K562 (cell line): ENCODE data around the gene MYO1B. TPM values are rescaled to one million over a fixed set of nuclear protein-coding genes. Genes with fewer than 3 reads are reported as not detected.

ENCODE experiments used
- GABPB1 ChIP-seq: sonication (generic); formaldehyde crosslinking; IDR thresholded peaks from 2 replicates; pipeline ENCODE4 v1.8.0; 2022; ENCODE audit warnings: mild to moderate bottlenecking, missing genetic modification reagents
- HEY1 ChIP-seq: fragments of 250-450 bp; sonication (Bioruptor Pico); IDR thresholded peaks from 2 replicates; pipeline ENCODE4 v1.5.0; 2020; ENCODE audit warnings: mild to moderate bottlenecking, moderate library complexity, borderline replicate concordance
- POLR3G ChIP-seq: IDR thresholded peaks from 2 replicates; pipeline ENCODE4 v1.6.1; 2011; ENCODE audit not compliant: insufficient read length, insufficient replicate concordance; ENCODE audit errors: extremely low read depth
- ZNF3 ChIP-seq: fragments of 250-450 bp; sonication (Bioruptor Pico); IDR thresholded peaks from 2 replicates; pipeline ENCODE4 v1.5.0; 2021; ENCODE audit warnings: mild to moderate bottlenecking, moderate library complexity
- polyA plus RNA-seq, 8 experiments: library from polyadenylated mRNA; depleted of rRNA in 4 of 8; stranded (reverse) in 5 of 8; unstranded in 3 of 8; fragments of >200 nt; fragmentation: Nextera tagmentation in 2 of 8; fragmentation: Illumina TruSeq in 1 of 8; extraction: Ambion mirVana in 2 of 8; extraction: Trizol in 1 of 8; gene quantifications; 2 replicates each; pipeline versions ENCODE4 v1.2.1 to v1.2.3, GENCODE V29; 2011 to 2014; ENCODE audit warnings: inconsistent platforms in 1 of 8, missing spikeins in 1 of 8
- total RNA-seq, 7 experiments: library from RNA; depleted of rRNA in 6 of 7; stranded (reverse); fragments of >200 nt in 6 of 7; fragmentation: Illumina TruSeq in 2 of 7; extraction: Trizol in 2 of 7; gene quantifications; 2 replicates each; pipeline versions ENCODE4 v1.2.1 to v1.2.3, GENCODE V29; 2011 to 2021; ENCODE audit warnings: low replicate concordance in 1 of 7
- TF ChIP-seq, protein P1 (sequence below), 2 experiments: fragments of 450-650 bp; IDR thresholded peaks; 2 replicates each; pipeline ENCODE4 v1.6.1; 2016; ENCODE audit warnings: mild to moderate bottlenecking in 2 of 2, borderline replicate concordance in 1 of 2, low read depth in 1 of 2, moderate library complexity in 1 of 2

Gene MYO1B
- total and polyA plus RNA-seq, 9 of the 15 experiments (the other 6 are each of a cell fraction or from before 2014, with no cell fraction given), result 0.04 to 0.33 (median 0.20) TPM; not detected in 5

DNA sequence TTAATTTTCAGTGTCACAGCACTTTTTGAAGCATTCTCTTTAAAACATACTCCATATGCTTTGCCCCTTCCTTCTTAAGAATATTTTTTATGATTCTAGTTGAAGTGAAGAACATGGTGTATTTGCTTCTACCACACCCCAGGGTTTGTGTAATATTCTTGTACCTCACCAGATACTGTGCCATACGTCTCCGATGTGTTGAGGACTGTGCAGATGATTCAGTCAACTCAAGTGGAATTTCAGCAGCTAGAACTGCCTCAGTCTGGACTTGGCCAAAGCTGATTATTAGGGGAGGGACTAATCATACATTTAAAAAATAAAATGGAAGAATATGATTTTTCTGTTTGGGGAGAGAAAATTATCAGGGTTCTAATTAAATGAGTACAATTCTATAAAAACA, 115.7 kb downstream of the MYO1B start (continued):
- TF ChIP-seq, protein P1, sequence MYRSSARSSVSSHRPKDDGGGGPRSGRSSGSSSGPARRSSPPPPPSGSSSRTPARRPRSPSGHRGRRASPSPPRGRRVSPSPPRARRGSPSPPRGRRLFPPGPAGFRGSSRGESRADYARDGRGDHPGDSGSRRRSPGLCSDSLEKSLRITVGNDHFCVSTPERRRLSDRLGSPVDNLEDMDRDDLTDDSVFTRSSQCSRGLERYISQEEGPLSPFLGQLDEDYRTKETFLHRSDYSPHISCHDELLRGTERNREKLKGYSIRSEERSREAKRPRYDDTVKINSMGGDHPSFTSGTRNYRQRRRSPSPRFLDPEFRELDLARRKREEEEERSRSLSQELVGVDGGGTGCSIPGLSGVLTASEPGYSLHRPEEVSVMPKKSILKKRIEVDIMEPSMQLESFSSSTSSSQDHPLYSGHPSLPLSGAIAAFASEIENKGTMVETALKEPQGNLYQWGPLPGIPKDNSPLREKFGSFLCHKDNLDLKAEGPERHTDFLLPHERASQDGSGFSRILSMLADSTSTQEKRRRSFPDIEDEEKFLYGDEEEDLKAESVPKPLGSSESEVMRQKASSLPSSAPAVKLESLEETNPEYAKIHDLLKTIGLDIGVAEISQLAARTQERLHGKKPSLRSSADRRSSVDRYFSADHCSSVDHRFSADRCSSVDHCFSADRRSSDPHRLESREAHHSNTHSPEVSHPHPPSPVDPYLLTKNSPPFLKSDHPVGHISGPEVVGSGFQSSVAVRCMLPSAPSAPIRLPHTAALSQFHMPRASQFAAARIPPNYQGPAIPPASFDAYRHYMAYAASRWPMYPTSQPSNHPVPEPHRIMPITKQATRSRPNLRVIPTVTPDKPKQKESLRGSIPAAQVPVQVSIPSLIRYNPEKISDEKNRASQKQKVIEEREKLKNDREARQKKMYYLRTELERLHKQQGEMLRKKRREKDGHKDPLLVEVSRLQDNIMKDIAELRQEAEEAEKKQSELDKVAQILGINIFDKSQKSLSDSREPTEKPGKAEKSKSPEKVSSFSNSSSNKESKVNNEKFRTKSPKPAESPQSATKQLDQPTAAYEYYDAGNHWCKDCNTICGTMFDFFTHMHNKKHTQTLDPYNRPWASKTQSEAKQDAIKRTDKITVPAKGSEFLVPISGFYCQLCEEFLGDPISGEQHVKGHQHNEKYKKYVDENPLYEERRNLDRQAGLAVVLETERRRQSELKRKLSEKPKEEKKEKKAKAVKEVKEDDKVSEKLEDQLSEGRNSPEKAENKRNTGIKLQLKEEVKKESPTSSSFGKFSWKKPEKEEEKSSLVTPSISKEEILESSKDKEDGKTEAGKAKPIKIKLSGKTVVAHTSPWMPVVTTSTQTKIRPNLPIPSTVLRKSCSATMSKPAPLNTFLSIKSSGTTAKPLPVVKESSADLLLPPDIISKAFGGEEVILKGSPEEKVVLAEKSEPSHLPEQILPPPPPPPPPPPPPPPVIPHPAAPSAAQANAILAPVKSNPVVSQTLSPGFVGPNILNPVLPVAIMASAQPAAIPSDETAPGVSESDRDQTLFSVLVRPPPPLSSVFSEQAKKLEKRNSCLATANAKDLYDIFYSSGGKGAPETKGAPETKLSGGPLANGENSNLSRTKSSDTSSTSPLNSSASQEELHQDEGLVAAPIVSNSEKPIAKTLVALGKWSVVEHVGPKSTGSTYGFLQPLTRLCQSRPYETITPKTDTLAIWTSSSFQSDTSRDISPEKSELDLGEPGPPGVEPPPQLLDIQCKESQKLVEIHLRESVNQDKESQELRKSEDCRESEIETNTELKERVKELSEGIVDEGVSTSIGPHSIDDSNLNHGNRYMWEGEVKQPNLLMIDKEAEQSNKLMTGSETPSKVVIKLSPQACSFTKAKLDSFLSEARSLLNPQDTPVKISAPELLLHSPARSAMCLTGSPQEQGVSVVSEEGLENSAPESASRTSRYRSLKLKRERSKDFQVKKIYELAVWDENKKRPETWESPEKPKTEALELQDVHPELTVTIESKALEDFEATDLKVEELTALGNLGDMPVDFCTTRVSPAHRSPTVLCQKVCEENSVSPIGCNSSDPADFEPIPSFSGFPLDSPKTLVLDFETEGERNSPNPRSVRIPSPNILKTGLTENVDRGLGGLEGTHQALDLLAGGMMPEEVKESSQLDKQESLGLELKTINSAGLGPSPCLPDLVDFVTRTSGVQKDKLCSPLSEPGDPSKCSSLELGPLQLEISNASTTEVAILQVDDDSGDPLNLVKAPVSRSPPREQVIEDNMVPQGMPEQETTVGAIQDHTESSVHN (IDR thresholded peaks at IDR 0.05; ENCODE audit: borderline replicate concordance in 1 of 2, low read depth in 1 of 2), result no peak
- TF ChIP-seq GABPB1 (CRISPR knock-in tag) (no peak), HEY1 (no peak), ZNF3 (no peak), POLR3G (no peak)
